ENCODE measurements around the gene IFT52. TPM values are rescaled to one million over a fixed set of nuclear protein-coding genes. Genes with fewer than 3 reads are reported as not detected.

The IFT52 gene
- total and polyA plus RNA-seq, 2 of the 8 experiments (the other 6 are each of a cell fraction or from before 2014, with no cell fraction given), result 35.6 to 40.4 TPM

GRCh38 chr20:43568706-43569105, 22.0 kb upstream of the IFT52 start:
- H3K14ac ChIP-seq (ENCODE audit: insufficient read length), result no peak overlapping the region
- 81% methylated on average over 4 of the region's 4 CpGs; no CpG with 5 or more reads in 1 of the 2 experiments for WGBS, 2 experiments (ENCODE audit: extremely low coverage in 1 of 2, insufficient coverage in 1 of 2, insufficient read length in 1 of 2, insufficient replicate concordance in 2 of 2, low coverage in 1 of 2, low lambda C conversion rate in 2 of 2, missing lambda C conversion rate in 1 of 2)
- no peak for DNase-seq (ENCODE audit: low read depth in 1 of 2, low spot score in 2 of 2)
- TF ChIP-seq BRCA1 (IDR thresholded peaks at IDR 0.05; ENCODE audit: low read depth, low read length), result no peak
- TF ChIP-seq SUZ12 (IDR thresholded peaks at IDR 0.05; ENCODE audit: low read length), result no peak
- TF ChIP-seq KDM5A (IDR thresholded peaks at IDR 0.05; ENCODE audit: low read length), result no peak
- TF ChIP-seq ZNF274 (IDR thresholded peaks at IDR 0.05; ENCODE audit: borderline replicate concordance, extremely low read depth, low read length), result no peak
- TF ChIP-seq KDM1A (IDR thresholded peaks at IDR 0.05; ENCODE audit: borderline replicate concordance, low read length), result no peak
- no peak for TF ChIP-seq TAF1 (IDR thresholded peaks at IDR 0.05; ENCODE audit: low read depth, low read length)
- no peak for TF ChIP-seq RNF2 (IDR thresholded peaks at IDR 0.05; ENCODE audit: borderline replicate concordance, low read depth, low read length, missing control alignments, poor library complexity, severe bottlenecking)
- no peak for TF ChIP-seq EGR1 (IDR thresholded peaks at IDR 0.05; ENCODE audit: borderline replicate concordance, low read depth, low read length)
- no peak for TF ChIP-seq RBBP5 (IDR thresholded peaks at IDR 0.05; ENCODE audit: borderline replicate concordance, low read depth, low read length)
- no peak for TF ChIP-seq SP1 (IDR thresholded peaks at IDR 0.05; ENCODE audit: low read depth, low read length)
- no peak for TF ChIP-seq HDAC2 (IDR thresholded peaks at IDR 0.05; ENCODE audit: borderline replicate concordance in 1 of 2, low read depth in 2 of 2, low read length in 2 of 2)
- no peak for TF ChIP-seq SP2 (IDR thresholded peaks at IDR 0.05; ENCODE audit: low read length)
- no peak for TF ChIP-seq TCF12 (IDR thresholded peaks at IDR 0.05; ENCODE audit: low read depth, low read length)

More at GRCh38 chr20:43568706-43569105, 22.0 kb upstream of the IFT52 start:
- no peaks in the 10 kb centered on the region for H4K20me1 ChIP-seq (replicated peaks in 1 of 2; ENCODE audit: control insufficient read depth in 1 of 2, insufficient read depth in 2 of 2, low read length in 2 of 2)
- H2AFZ ChIP-seq (ENCODE audit: low read length), result no peak overlapping the region
- H2BK12ac ChIP-seq (ENCODE audit: low read depth, low read length), result no peak overlapping the region
- no peak overlapping the region for H3K4me2 ChIP-seq (ENCODE audit: insufficient read depth in 1 of 2, low read depth in 2 of 2, low read length in 2 of 2)
- H3K4ac ChIP-seq (replicated peaks; ENCODE audit: insufficient read length, low read depth, low read length), result no peak overlapping the region
- ChIA-PET POLR2A (ENCODE audit: partially characterized antibody) (interaction anchor here (0.6 to 1.2 kb wide), 3 partner anchors 17 to 110 kb away, joined by 3 read pairs; no protein-coding TSS in a partner anchor), CTCF (ENCODE audit: partially characterized antibody) (interaction anchor here (0.8 to 7.7 kb wide), 4 partner anchors 20 to 426 kb away, joined by 3 to 43 read pairs (median 4); no protein-coding TSS in a partner anchor)
- no peak overlapping the region for H3K18ac ChIP-seq (ENCODE audit: extremely low read depth, low read length)
- no peaks in the 10 kb centered on the region for H3K79me1 ChIP-seq (ENCODE audit: low read depth, low read length)
- H2AK5ac ChIP-seq (ENCODE audit: low read depth, low read length), result no peak overlapping the region
- no peaks in the 10 kb centered on the region; a peak in 1 of 7 replicates for H3K4me1 ChIP-seq (replicated peaks in 1 of 4; ENCODE audit: control insufficient read depth in 3 of 4, insufficient read depth in 4 of 4, low read length in 3 of 4)
- H3K27ac ChIP-seq (ENCODE audit: low read depth, low read length), result no peak overlapping the region
- no peak overlapping the region for H3K9ac ChIP-seq (replicated peaks in 1 of 4; ENCODE audit: extremely low read depth in 1 of 4, low read depth in 3 of 4, low read length in 3 of 4)
- H3K4me3 ChIP-seq (ENCODE audit: extremely low read depth in 1 of 4, insufficient read depth in 2 of 4, low read depth in 3 of 4, low read length in 4 of 4), result no peak overlapping the region
- no peak overlapping the region for H3K23ac ChIP-seq (ENCODE audit: insufficient read length)
- no peak overlapping the region for H3K56ac ChIP-seq (replicated peaks; ENCODE audit: insufficient read length, low read depth, low read length)
- no peaks in the 10 kb centered on the region for H3K9me3 ChIP-seq (ENCODE audit: insufficient read depth in 2 of 2, low read depth in 1 of 2, low read length in 1 of 2)
- no peak overlapping the region for H4K8ac ChIP-seq (ENCODE audit: extremely low read depth, insufficient read depth, low read length)
- no peak overlapping the region for H4K91ac ChIP-seq (replicated peaks; ENCODE audit: insufficient read length, low read length)
- no peaks in the 10 kb centered on the region for H3K36me3 ChIP-seq (ENCODE audit: control insufficient read depth in 2 of 4, insufficient read depth in 4 of 4, low read length in 3 of 4)
- H2BK20ac ChIP-seq (ENCODE audit: low read length), result no peak overlapping the region
- H2BK5ac ChIP-seq (ENCODE audit: low read depth, low read length), result no peak overlapping the region
- peaks cover 3% of the 10 kb centered on the region; the same call in 1 of the 2 replicates for H3K23me2 ChIP-seq (ENCODE audit: low read depth, low read length)
- no peak overlapping the region for H2BK15ac ChIP-seq (ENCODE audit: low read length)
- no peak overlapping the region for H2BK120ac ChIP-seq (replicated peaks; ENCODE audit: low read depth, low read length)
- H4K5ac ChIP-seq (ENCODE audit: insufficient read length, low read depth, low read length), result no peak overlapping the region
- no peak for FAIRE-seq
- no peaks in the 10 kb centered on the region for H3K27me3 ChIP-seq (replicated peaks in 1 of 4; ENCODE audit: control insufficient read depth in 3 of 4, extremely low read depth in 1 of 4, insufficient read depth in 3 of 4, low read length in 3 of 4)
- H3K79me2 ChIP-seq (ENCODE audit: control insufficient read depth in 1 of 2, insufficient read depth in 2 of 2, low read length in 2 of 2), result no peaks in the 10 kb centered on the region

All from H1 (cell line).